Omental fat pad (tissue), 4 donors: Measurements from ENCODE around the gene ACOT7. TPM values are rescaled to one million over a fixed set of nuclear protein-coding genes. Genes with fewer than 3 reads are reported as not detected.
A peak's percentile ranks its signal among the peaks of the same experiment; 100 is the strongest.
"Not testable (repeated sequence)": the region's sequence is repeated elsewhere in the genome, so short reads cannot be mapped to it uniquely, and the experiment has no call there.

Source experiments
- ATAC-seq: fragments of 150-250 bp; one replicate; pipeline ENCODE4 v1.9.1; 2016; ENCODE audit warnings: mild to moderate bottlenecking, moderate library complexity; ENCODE audit not compliant: low FRiP score
- DNase-seq: peaks from one replicate; pipeline ENCODE4 v3.0.0-alpha.2; 2019; ENCODE audit warnings: low spot score
- total RNA-seq, 4 donors: library from RNA; depleted of rRNA; stranded (reverse); fragments of >200 nt; gene quantifications; one replicate each; pipeline ENCODE4 v1.1.0, GENCODE V29; 2016
- TF ChIP-seq, protein P1 (sequence below), 3 donors: fragments of 450-650 bp; IDR thresholded peaks; one replicate each; pipeline ENCODE4 v1.5.1; 2016 to 2017; ENCODE audit warnings: antibody characterized with exemption in 3 of 3, mild to moderate bottlenecking in 3 of 3, moderate library complexity in 2 of 3

ACOT7 gene
- total RNA-seq, 4 donors from 2014 or later: 7.4 to 16.7 (median 9.2) TPM

DNA sequence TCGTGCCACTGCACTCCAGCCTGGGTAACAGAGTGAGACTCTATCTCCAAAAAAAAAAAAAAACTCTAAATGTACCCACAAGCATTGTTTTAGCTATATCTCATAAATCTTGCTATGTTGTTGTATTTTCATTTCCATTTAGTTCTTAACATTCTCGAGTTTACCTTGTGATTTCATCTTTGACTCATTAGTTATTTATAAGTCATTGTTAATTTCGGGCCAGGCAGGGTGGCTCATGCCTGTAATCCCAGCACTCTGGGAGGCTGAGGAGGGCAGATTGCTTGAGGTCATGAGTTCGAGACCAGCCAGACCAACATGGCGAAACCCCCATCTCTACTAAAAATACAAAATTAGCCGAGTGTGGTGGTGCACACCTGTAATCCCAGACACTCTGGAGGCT, 14.5 kb upstream of the ACOT7 start:
- ATAC-seq (no peak), DNase-seq (no peak)
- TF ChIP-seq, protein P1, sequence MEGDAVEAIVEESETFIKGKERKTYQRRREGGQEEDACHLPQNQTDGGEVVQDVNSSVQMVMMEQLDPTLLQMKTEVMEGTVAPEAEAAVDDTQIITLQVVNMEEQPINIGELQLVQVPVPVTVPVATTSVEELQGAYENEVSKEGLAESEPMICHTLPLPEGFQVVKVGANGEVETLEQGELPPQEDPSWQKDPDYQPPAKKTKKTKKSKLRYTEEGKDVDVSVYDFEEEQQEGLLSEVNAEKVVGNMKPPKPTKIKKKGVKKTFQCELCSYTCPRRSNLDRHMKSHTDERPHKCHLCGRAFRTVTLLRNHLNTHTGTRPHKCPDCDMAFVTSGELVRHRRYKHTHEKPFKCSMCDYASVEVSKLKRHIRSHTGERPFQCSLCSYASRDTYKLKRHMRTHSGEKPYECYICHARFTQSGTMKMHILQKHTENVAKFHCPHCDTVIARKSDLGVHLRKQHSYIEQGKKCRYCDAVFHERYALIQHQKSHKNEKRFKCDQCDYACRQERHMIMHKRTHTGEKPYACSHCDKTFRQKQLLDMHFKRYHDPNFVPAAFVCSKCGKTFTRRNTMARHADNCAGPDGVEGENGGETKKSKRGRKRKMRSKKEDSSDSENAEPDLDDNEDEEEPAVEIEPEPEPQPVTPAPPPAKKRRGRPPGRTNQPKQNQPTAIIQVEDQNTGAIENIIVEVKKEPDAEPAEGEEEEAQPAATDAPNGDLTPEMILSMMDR (IDR thresholded peaks at IDR 0.05): no peak

DNA sequence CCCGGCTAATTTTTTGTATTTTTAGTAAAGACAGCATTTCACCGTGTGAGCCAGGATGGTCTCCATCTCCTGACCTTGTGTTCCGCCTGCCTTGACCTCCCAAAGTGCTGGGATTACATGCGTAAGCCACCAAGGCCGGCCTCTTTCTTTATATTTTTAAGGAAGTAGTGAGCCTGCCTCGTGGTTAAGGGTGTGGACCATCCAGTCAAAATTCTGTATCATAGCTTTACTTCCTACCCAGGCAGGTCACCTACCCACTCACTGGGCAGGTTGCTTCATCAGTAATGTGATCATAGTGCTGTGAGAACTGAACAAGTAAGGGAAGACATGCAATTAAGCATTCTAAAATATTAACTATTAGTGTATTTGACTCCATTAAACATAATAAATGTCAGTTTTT, 8.1 kb upstream of the ACOT7 start:
- DNase-seq (no peak), ATAC-seq (no peak)
- TF ChIP-seq, protein P1 (IDR thresholded peaks at IDR 0.05): no peak

DNA sequence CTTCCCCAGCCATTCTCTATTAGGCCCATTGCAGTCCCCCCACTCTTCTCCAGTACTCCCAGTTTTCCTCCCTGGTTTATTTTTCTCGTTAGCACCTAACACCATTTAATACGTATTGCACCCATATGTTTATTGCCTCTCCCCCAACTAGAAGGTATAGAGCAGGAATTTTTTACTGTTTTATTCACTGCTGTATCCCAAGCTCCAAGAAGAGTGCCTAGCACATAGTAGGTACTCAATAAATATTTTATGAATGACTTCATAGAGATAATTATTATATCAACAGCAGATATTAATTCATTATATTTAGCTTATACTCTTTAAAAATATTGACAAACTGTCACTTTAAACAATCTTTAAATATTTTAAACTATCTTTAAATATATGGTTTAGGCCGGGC, 5.7 kb upstream of the ACOT7 start:
- TF ChIP-seq, protein P1 (IDR thresholded peaks at IDR 0.05): no peak
- no peak for DNase-seq
- no peak for ATAC-seq

DNA sequence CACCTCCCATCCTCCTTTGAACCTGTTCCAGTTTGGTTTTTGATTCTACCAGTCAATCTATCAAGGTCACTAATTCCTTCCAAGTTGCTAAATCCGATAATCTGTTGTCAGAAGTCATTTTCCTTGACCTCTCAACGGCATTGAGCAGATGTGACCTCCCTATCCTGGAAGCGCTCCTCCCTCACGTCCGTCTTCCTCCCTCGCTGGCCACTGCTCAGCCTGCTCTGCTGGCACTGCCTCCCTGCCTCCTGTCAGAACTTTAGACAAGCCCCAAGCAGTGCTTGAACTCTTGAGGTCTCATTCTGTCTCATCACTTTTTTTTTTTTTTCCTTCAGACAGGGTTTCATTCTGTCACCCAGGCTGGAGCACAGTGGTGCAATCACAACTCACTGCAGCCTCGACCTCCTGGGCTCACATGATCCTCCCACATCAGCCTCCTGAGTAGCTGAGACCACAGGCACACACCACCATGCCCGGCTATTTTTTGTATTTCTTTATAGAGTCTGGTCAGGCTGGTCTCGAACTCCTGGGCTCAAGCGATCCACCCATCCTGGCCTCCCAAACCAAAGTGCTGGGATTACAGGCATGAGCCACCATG, 4.4 kb upstream of the ACOT7 start:
- ATAC-seq: no peak
- DNase-seq: no peak
- TF ChIP-seq, protein P1 (IDR thresholded peaks at IDR 0.05): no peak

DNA sequence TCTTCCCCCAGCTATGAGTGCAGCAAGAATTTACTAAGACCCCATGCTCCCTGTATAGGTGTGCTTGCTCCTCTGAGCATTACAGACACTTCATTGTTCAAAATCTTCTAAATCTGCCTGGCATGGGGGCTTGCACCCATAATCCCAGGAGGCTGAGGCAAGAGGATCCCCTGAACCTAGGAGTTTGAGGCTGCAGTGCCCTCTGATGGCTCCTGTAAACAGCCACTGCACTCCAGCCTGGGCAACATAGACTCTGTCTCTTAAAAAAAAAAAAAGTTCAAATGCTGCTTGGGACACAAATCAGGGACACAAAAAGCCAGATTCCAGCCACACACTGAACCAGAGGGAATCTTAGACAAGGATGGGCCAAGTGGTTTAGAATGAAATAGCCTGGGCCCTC, 3.4 kb upstream of the ACOT7 start:
- no peak for ATAC-seq
- no peak for DNase-seq
- TF ChIP-seq, protein P1 (IDR thresholded peaks at IDR 0.05): no peak

DNA sequence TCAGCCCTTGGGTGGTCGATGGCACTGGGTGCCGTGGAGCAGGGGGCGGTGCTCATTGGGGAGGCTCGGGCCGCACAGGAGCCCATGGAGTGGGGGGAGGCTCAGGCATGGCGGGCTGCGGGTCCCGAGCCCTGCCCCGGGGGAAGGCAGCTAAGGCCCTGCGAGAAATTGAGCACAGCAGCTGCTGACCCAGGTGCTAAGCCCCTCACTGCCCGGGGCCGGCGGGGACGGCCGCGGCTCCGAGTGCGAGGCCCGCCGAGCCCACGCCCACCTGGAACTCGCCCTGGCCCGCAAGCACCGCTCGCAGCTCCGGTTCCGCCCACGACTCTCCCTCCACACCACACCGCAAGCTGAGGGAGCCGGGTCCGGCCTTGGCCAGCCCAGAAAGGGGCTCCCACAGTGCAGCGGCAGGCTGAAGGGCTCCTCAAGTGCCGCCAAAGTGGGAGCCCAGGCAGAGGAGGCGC, 2.2 kb upstream of the ACOT7 start:
- ATAC-seq, DNase-seq: not testable (repeated sequence)

DNA sequence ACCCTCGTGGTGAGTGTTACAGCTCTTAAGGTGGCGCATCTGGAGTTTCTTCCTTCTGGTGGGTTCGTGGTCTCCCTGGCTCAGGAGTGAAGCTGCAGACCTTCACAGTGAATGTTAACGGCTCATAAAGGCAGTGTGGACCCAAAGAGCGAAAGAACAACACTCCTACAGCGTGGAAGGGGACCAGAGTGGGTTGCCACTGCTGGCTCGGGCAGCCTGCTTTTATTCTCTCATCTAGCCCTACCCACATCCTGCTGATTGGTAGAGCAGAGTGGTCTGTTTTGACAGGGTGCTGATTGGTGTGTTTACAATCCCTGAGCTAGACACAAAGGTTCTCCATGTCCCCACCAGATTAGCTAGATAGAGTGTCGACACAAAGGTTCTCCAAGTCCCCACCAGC, 1.6 kb upstream of the ACOT7 start:
- ATAC-seq, DNase-seq: not testable (repeated sequence)

DNA sequence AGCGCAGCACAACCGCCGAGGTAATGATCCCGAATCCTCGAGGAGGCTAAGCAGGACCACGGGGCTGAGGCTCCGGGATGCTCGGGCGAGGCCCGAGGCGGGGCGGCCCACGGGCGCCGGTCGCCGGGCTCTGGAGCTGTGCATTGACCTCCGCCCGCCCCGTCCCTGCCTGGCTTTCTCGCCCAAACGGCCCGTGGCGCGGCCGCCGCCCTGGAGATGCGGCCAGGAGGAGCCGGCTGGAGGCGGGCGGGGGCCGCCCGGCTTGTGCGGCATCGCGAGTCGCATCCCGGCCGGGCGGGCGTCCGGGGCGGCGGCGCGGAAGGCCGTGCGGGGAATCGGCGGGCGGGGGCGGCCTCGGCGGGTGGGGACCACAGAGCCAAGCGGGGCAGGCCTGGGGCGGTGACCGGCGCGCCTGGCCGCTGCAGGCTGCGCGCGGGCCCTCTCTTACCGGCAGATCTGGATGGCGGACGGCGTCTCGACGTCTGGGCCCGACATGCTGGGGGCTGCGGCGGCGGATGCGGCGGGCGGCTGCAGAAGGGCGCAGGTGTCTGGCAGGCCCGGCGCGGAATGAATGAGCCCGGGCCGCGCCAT, 663 bp downstream of the ACOT7 start:
- TF ChIP-seq, protein P1 (IDR thresholded peaks at IDR 0.05): no peak
- DNase-seq (no peak), ATAC-seq (peak; percentile 53)
